ENCODE results near the gene LIN7B.
A peak's percentile ranks its signal among the peaks of the same experiment; 100 is the strongest.

DNA sequence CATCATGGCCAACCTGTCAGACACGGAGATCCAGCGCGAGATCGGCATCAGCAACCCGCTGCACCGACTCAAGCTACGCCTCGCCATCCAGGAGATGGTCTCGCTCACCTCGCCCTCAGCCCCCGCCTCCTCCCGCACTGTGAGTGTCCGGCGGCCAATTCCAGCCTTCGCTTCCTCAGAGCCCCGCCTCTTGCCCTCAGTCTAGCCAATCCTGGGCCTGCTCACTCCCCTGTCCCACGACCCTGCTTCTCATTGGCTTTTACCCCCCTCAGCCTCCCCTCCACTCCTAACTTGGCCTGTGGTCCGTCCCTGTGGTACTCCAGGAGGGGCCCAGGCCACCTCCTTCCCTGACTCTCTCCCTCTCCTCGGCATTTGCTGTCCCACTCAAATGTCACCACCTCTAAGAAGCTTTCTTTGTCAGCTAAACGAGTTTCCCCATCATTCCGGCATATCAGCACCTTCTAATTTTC lies 28.7 kb downstream of the LIN7B start:
- TF ChIP-seq POLR2A (IDR thresholded peaks at IDR 0.05) (no peak), POLR2AphosphoS5 (IDR thresholded peaks at IDR 0.05; ENCODE audit: insufficient read depth in 1 of 2, low read depth in 1 of 2) (peak; percentile 33 to 56)
